HG03521 (cell line): ENCODE measurements around the gene ABCC9.

Experiments
- ATAC-seq: cut with Tn5 transposase; IDR thresholded peaks from one replicate; pipeline ENCODE4 v1.9.1; 2021; ENCODE audit warnings: mild to moderate bottlenecking, moderate library complexity; ENCODE audit not compliant: unreplicated experiment

The ABCC9 gene

DNA sequence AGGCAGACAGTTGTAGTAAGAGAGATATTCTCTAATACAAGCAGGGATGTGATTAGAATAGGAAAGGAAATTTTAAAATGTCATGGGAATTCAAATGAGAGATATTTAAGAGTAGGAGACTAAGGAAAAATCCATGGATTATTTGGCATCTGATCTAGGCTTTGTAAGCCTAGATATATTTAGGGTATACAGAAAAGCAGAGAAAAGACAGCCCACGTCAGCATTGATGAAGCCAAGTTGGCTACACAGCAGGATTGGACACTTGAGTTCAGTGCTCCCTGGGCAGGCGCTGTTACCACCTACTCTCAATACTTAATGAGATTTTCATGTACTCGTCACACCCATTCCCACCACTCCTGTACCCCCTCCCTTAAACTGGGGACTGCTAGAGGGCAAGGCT lies 165.1 kb downstream of the ABCC9 start:
- no peak for ATAC-seq

GRCh38 chr12:21775133-21775820 lies 165.9 kb downstream of the ABCC9 start:
- no peak for ATAC-seq

DNA sequence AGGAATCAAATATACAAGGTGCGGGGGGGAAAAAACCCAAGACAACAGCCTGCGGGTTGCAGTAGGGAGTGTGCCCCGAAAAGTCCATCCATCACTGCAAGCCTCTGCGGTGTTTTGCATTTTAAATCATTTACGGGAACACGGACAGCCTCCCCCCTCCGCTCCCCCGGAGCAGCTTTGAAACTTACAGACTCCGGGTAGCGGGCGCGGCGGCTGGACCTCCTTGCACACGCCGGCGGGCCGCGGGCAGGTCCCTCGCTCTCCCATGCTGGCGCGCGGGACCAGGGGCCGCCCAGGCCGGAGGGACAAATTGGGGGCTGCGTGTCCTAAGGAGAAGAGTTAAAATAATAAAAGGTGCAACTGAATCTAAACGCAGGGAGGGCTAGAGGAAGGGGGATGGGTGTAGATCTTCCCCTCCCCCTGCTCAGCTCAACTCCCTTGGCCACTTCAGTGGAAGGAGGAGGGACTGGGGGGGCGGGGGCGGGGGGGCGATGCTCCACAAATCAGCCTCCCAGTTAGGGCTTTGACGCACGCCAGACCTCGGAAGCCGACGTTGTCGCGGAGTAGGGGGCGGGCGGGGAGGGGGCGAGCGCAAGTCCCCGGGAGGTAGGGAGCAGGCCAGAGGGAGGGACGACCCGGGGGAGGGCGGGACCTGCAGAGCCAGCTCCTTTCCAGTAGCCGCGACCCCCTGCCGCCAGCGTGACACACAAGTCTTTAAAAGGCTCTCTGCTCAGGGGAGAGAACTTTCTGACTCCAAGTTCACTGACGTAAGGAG lies 166.7 kb downstream of the ABCC9 start, which contains the start of gene KCNJ8:
TSS of gene KCNJ8 (minus strand) at position 349 of the 775 bp plus-strand sequence. CDS start 1,090 bp downstream, outside the sequence.
- ATAC-seq = no peak

DNA sequence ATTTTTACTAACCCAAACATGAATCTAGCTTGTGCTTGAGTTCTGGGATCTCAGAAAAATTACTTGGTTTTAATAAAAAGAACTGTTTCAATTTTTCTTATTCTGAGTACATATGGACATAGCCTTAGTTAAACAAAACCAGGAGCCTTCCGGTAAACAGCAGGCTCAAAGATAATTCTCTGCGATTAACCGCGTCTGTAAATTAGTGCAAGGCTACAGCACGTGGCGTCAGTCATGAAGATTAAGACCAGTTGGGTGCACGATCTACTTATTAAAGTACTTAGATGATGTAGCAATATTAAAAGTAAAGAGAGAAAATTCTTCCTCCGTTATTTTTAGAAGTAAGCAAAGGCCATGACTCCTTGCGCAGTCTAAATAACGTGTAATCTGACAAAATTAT lies 167.4 kb downstream of the ABCC9 start:
- no peak for ATAC-seq

- no peak for ATAC-seq
Measured at GRCh38 chr12:21773263-21773741, 167.9 kb downstream of the ABCC9 start.

DNA sequence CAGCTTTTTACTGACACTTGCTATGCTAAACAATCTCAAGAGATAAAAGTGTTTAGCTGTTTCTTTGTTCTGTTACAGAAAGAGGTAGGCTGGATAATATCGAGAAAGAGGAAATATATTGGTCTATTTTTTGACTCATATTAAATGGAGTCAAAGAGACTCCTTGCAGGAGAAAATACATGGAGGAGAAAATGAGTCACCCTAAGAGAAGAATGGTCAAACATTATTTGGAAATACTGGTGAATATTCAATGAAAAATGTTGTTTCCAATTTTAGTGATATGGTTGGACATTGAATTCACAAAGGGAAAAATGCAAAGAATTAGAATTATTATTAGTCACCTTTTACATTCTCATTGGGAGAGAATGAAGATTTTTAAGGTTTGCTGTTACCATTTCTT lies 169.9 kb downstream of the ABCC9 start:
- no peak for ATAC-seq

DNA sequence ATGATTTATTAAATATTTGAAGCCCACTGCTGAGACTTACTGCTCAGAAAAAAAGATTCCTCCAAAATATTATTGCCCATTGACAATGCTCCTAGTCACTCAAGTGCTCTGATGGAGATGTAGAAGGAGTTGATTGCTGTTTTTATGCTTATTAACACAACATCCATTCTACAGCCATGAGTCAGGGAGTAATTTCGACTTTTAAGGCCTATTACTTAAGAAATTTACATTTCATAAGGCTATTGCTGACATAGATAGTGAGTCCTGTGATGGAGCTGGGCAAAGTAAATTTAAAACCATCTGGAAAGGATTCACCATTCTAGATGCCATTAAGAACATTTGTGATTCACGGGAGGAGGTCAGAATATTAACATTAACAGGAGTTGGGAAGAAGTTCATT lies 171.9 kb downstream of the ABCC9 start:
- no peak for ATAC-seq

DNA sequence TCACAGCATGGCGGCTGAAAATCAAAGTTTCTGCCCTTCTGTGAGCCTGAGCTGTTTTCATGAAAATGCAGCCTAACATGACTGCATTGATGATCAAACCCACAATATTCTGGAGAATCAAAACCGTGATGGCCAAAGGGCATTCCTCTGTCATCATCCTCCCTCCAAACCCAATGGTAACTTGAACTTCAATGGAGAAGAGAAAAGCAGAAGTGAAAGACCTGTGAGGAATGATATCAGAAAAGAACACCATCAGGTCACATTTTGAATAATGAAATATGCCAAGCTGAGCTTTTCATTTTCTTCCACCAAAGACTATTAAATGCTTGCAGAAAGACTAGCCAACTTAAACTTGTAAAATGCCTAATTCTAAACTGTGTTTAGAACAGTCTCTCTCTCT lies 174.8 kb downstream of the ABCC9 start:
- ATAC-seq = no peak

DNA sequence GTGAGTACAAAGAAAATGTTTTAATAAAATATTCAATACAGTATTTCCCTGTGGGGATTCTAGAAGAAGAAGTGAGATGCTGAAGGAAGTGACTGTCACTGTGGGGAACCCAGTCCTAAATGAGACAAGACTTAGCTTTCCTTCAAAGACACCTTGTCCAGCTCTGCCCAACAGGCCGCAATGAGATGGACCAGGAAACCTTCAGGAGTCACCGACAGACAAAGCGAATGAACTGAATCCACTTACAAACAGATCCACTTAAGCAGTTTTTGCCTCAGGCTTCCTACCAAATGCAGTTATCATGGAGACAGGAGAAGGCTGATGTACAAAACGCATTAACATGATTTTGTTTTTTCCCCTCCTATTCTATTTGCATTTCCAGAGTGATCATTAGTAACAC lies 176.3 kb downstream of the ABCC9 start:
- ATAC-seq = no peak

GRCh38 chr12:21764065-21764464 lies 177.2 kb downstream of the ABCC9 start:
- ATAC-seq = no peak

DNA sequence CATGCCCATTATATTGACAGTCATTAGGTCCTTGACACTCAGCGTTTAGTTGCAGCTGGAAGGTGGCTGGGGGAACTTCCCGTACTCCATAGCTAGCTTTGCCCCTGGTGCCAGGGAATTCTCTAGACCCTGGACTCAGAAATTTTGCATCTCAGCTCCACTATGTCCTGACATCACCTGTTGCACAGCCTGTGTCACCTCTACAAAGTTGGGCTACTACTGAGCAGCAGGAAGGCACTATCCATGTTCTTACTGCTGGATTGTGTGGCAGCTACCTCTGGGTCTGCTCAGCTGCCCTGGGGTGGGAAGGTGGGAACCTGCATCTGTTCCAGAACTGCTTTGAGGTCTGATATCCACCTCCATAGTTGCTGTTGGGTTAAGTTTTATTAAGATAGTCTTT lies 177.7 kb downstream of the ABCC9 start:
- ATAC-seq = no peak

- ATAC-seq = no peak
Measured at GRCh38 chr12:21759737-21760136, 181.5 kb downstream of the ABCC9 start.

- ATAC-seq = no peak
Measured at GRCh38 chr12:21757735-21758134, 183.5 kb downstream of the ABCC9 start.

- no peak for ATAC-seq
Measured at GRCh38 chr12:21756699-21757098, 184.5 kb downstream of the ABCC9 start.

GRCh38 chr12:21751517-21751916 lies 189.7 kb downstream of the ABCC9 start:
- ATAC-seq = no peak
